GM19099 (cell line): ENCODE measurements around the gene OR52I1.

Source experiments
- POLR2A ChIP-seq: IDR thresholded peaks from 3 replicates; pipeline ENCODE4 v1.6.1; 2011; ENCODE audit warnings: low read depth; ENCODE audit not compliant: insufficient read length; ENCODE audit errors: extremely low read depth

OR52I1 gene, protein sequence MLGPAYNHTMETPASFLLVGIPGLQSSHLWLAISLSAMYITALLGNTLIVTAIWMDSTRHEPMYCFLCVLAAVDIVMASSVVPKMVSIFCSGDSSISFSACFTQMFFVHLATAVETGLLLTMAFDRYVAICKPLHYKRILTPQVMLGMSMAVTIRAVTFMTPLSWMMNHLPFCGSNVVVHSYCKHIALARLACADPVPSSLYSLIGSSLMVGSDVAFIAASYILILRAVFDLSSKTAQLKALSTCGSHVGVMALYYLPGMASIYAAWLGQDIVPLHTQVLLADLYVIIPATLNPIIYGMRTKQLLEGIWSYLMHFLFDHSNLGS

DNA sequence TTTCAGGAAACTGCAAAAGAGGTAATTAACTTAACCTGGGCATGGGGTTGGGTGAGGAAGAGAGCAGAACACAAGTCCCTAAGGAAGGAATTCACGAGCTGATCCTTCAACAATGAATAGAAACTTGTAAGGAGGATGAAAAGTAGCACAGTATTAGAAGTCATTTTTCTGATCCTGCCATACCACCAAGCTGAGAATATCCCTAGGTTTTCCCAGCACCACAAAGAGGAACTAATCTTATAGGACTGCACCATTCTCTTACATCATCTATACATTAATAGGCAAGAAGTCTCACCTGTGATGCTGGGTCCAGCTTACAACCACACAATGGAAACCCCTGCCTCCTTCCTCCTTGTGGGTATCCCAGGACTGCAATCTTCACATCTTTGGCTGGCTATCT lies at the start of gene OR52I1:
TSS of gene OR52I1 (plus strand) at position 301 of the 400 bp plus-strand sequence. CDS start at position 301, 0 bp downstream.
- TF ChIP-seq POLR2A: no peak

- TF ChIP-seq POLR2A: no peak
These were observed 48.9 kb upstream of the OR52I1 start, which contains the start of gene OR52M1 for GRCh38 chr11:4544891-4545290. TSS of gene OR52M1 (plus strand) at chr11:4545191. CDS start at chr11:4545191, 0 bp downstream.

DNA sequence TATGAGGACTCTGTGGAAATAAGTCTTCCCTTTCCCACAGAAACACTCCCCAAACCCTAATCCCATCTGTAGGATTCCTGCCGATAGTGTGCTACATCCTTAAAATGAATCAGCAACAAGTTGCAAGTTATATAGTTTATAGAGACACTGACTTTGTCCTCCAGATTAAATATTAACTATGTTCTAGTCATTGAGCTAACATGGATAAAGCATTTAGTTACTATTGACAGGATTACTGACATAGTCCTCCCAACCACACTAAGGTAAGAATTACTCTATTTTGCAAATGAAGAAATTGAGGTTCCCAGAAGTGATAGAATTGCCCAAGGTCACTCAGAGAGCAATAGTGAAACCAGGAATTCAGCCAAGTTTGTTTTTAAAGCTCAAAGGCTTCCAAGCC lies 47.0 kb upstream of the OR52I1 start:
- TF ChIP-seq POLR2A: no peak

DNA sequence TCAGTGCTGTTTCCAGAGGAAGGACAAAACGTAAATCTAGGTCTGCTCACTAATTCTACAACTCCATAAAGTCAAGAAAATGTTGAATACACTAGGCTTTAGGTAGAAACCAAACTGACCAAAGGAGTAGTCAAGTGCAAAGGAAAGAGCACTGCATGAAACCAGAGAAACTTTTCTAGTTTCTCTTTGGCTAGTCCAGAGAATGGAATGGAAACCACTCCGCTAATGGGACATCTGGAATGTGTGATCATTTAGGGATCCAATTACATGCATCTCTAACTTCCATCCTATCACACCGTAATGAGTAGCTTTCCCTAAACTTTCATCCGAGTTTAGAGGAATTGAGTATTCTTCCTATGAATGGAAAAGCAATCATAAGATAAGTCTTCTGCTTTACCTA lies 46.4 kb upstream of the OR52I1 start:
- TF ChIP-seq POLR2A: no peak

- TF ChIP-seq POLR2A: no peak
These were observed 42.4 kb upstream of the OR52I1 start for GRCh38 chr11:4551346-4551979.

DNA sequence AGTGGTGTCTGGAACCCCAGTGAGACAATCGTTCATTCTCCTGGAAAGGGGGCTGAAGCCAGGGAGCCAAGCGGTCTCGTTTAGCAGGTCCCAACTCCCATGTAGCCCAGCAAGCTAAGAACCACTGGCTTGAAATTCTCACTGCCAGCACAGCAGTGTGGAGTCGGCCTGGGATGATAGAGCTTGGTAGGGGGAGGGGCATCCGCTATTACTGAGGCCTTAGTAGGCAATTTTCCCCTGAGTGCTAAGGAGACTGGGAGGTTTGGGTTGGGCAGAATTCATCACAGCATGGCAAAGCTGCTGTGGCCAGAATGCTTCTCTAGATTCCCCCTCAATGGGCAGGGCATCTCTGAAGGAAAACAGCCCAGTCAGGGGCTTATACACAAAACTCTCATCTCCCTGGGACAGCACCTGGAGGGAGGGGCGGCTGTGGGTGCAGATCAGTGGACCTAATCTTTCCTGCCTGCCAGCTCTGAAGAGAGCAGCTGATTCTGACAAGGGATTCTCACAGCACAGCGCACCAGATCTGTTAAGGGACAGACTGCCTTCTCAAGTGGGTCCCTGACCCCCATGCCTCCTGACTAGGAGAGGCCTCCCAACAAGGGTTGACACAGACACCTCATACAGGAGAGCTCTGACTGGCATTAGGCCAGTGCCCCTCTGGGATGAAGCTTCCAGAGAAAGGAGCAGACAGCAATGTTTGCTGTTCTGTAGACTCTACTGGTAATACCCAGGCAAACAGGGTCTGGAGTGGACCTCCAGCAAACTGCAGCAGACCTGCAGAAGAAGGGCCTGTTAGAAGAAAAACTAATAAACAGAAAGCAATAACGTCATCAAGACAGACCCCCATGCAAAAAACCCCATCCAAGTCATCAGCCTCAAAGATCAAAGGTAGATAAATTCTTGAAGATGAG lies 34.1 kb upstream of the OR52I1 start:
- TF ChIP-seq POLR2A: no peak

DNA sequence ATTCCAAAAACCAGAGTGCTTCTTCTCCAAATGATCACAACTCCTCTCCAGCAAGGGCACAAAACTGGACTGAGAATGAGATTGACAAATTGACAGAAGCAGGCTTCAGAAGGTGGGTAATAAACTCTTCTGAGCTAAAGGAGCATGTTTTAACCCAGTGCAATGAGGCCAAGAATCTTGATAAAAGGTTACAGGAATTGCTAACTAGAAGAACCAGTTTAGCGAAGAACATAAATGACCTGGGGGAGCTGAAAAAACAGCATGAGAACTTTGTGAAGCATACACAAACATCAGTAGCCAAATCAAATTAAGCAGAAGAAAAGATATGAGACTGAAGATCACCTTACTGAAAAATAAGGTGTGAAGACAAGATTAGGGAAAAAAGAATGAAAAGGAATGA lies 33.4 kb upstream of the OR52I1 start:
- no peak for TF ChIP-seq POLR2A

GRCh38 chr11:4565371-4565770 lies 28.5 kb upstream of the OR52I1 start:
- TF ChIP-seq POLR2A: no peak

- TF ChIP-seq POLR2A: no peak
These were observed 24.8 kb upstream of the OR52I1 start for GRCh38 chr11:4569075-4569474.

GRCh38 chr11:4576880-4577279 lies 17.0 kb upstream of the OR52I1 start:
- TF ChIP-seq POLR2A: no peak

- no peak for TF ChIP-seq POLR2A
These were observed 16.1 kb upstream of the OR52I1 start for GRCh38 chr11:4577761-4578160.

DNA sequence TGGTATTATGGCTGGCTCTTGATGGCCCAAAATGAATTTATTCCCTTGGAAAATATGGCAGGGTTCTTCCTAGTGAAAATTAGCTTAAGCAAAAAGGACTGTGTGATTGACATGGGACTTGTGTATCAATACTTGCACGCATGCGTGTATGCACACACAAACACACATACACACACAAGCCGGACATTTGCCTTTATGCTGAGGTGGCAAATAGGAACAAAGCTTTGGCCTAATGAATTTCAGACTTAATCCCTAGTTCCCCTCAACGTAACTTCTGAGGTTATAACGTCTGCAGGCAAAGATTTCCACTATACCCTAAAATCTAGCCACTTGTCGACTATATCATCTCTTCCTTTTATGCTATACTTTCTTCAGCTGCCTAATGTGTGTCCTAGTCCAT lies 15.2 kb upstream of the OR52I1 start:
- no peak for TF ChIP-seq POLR2A

DNA sequence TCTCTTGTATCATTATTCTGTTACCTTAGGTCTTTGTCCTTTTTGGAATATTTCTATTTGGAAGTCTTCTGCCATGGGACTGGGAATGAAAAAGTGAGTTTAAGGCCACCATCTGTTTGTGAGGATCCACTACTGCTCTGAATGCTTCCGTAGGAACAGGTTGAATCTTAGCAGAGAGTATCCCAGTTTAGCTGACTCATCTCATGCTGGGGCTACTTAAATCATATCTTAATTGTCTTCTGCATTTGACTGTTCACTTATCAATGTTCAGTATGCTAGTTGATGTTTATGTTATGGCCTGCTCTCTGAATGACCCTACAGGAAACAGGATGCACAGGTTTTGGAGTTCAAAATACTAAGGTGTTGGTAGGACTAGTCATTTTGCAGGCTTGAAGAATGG lies 13.7 kb upstream of the OR52I1 start:
- TF ChIP-seq POLR2A: no peak

- no peak for TF ChIP-seq POLR2A
These were observed 12.4 kb upstream of the OR52I1 start, which contains the start of gene OR52I2 for GRCh38 chr11:4581443-4581842. TSS of gene OR52I2 (plus strand) at chr11:4581743.

DNA sequence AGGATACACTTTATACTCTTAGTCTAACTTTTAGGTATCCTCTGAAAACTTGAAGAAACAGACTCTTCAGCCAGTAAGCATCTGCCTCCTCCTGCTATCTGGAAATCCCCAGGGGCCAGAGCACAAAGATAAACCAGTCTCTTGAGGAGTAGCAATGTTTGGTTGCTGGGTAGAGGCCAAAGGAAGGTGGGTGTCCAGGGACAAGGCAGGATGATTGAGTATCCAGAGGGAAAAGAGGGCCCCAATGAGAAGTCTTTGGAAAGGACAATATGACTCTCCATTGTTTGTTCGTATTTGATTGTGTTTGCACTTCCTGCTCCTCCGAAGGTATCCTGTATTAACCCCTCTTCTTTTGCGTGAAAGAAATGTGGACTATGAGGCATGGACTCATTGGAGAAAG lies 4.8 kb upstream of the OR52I1 start:
- TF ChIP-seq POLR2A: no peak
